NCI-H345 treated with DMSO at 0.1 percent for 48 hours (cell line): ENCODE measurements around the gene LRBA.

ENCODE experiments used
- DNase-seq: peaks from one replicate; lab custom pipeline; 2025; ENCODE audit not compliant: unreplicated experiment; lab: John Stamatoyannopoulos, UW

The LRBA gene

GRCh38 chr4:150336676-150337412 is 678.2 kb downstream of the LRBA start:
- no peak for DNase-seq

- DNase-seq = no peak
Measured at GRCh38 chr4:150332961-150333360, 682.1 kb downstream of the LRBA start.

GRCh38 chr4:150332086-150332485 is 683.0 kb downstream of the LRBA start:
- no peak for DNase-seq

- DNase-seq = no peak
Measured at GRCh38 chr4:150329373-150329772, 685.7 kb downstream of the LRBA start.

GRCh38 chr4:150328496-150328895 is 686.6 kb downstream of the LRBA start:
- no peak for DNase-seq

- DNase-seq = no peak
Measured at GRCh38 chr4:150327262-150327780, 687.8 kb downstream of the LRBA start.

- DNase-seq = no peak
Measured at GRCh38 chr4:150325872-150326271, 689.2 kb downstream of the LRBA start.

GRCh38 chr4:150323406-150324325 is 691.4 kb downstream of the LRBA start:
- no peak for DNase-seq

- DNase-seq = no peak
Measured at GRCh38 chr4:150322646-150323045, 692.4 kb downstream of the LRBA start.

- no peak for DNase-seq
Measured at GRCh38 chr4:150321113-150321512, 694.0 kb downstream of the LRBA start.

GRCh38 chr4:150318971-150319370 is 696.1 kb downstream of the LRBA start:
- DNase-seq = no peak

GRCh38 chr4:150318527-150318926 is 696.6 kb downstream of the LRBA start:
- no peak for DNase-seq

- DNase-seq = no peak
Measured at GRCh38 chr4:150316332-150317205, 698.5 kb downstream of the LRBA start.

- no peak for DNase-seq
Measured at GRCh38 chr4:150315691-150316090, 699.4 kb downstream of the LRBA start.

- no peak for DNase-seq
Measured at GRCh38 chr4:150315175-150315574, 699.9 kb downstream of the LRBA start.

- no peak for DNase-seq
Measured at GRCh38 chr4:150314031-150314430, 701.1 kb downstream of the LRBA start.

- DNase-seq = no peak
Measured at GRCh38 chr4:150310159-150310895, 704.8 kb downstream of the LRBA start.

- no peak for DNase-seq
Measured at GRCh38 chr4:150308824-150309472, 706.1 kb downstream of the LRBA start.

GRCh38 chr4:150306719-150307118 is 708.4 kb downstream of the LRBA start:
- no peak for DNase-seq

GRCh38 chr4:150305995-150306394 is 709.1 kb downstream of the LRBA start:
- DNase-seq = no peak
